B cell (primary cell): ENCODE data around the gene DZIP1L. TPM values are rescaled to one million over a fixed set of nuclear protein-coding genes. Genes with fewer than 3 reads are reported as not detected.

Experiments used
- ATAC-seq: fragments of 200-7000 bp; cut with Tn5 transposase; one replicate; pipeline ENCODE4 v1.10.0; 2021; ENCODE audit warnings: low read depth, mild to moderate bottlenecking, moderate number of reproducible peaks, moderate library complexity
- CTCF ChIA-PET: fragments of 350-600 bp; sonication (Branson Sonifier 250); formaldehyde crosslinking; loops from one replicate; lab custom pipeline; 2021; ENCODE audit warnings: antibody characterized with exemption, inconsistent platforms; lab: Charles Lee
- POLR2A ChIA-PET: fragments of 350-600 bp; sonication (Branson Sonifier 250); formaldehyde crosslinking; loops from one replicate; lab custom pipeline; 2021; ENCODE audit warnings: antibody characterized with exemption; lab: Charles Lee
- DNase-seq: peaks from one replicate; pipeline ENCODE4 v3.0.0; 2013
- H2AFZ ChIP-seq: 2 replicates; pipeline ENCODE4 v1.6.1; 2012; ENCODE audit warnings: mild to moderate bottlenecking, low read depth, low read length; ENCODE audit not compliant: insufficient read depth, poor library complexity, severe bottlenecking
- H3K27ac ChIP-seq, 2 donors: 1 replicate in 1 of 2; 2 replicates in 1 of 2; pipeline ENCODE4 v1.5.1; 2012 to 2013; ENCODE audit warnings: low read length in 2 of 2, mild to moderate bottlenecking in 2 of 2, moderate library complexity in 1 of 2
- H3K27me3 ChIP-seq, 4 experiments: fragments of 200-600 bp in 1 of 4; sonication (generic) in 1 of 4; replicated peaks in 1 of 4; 1 replicate in 2 of 4; 2 replicates in 2 of 4; pipeline versions ENCODE4 v1.6.1 to v1.7.0; 2013 to 2016; ENCODE audit warnings: low read length in 3 of 4, mild to moderate bottlenecking in 2 of 4, mixed read lengths in 1 of 4, moderate library complexity in 1 of 4; ENCODE audit not compliant: insufficient read depth in 4 of 4, control insufficient read depth in 3 of 4; ENCODE audit errors: control extremely low read depth in 1 of 4
- H3K36me3 ChIP-seq, 2 experiments: replicated peaks in 1 of 2; 1 replicate in 1 of 2; 2 replicates in 1 of 2; pipeline versions ENCODE4 v1.6.1 to v1.7.1; 2013; ENCODE audit warnings: low read length in 1 of 2; ENCODE audit not compliant: insufficient read depth in 2 of 2, control insufficient read depth in 1 of 2; ENCODE audit errors: control extremely low read depth in 1 of 2, extremely low read depth in 1 of 2
- H3K4me1 ChIP-seq, 2 donors: fragments of 200-600 bp in 1 of 2; sonication (generic) in 1 of 2; 1 replicate in 1 of 2; 2 replicates in 1 of 2; pipeline versions ENCODE4 v1.5.1 to v1.6.1; 2013 to 2017; ENCODE audit warnings: low read length in 2 of 2; ENCODE audit not compliant: control insufficient read depth in 2 of 2, insufficient read depth in 2 of 2
- H3K4me2 ChIP-seq: replicated peaks from 2 replicates; pipeline ENCODE3; 2012; ENCODE audit warnings: mild to moderate bottlenecking, low read depth, low read length; ENCODE audit not compliant: poor library complexity, severe bottlenecking
- H3K4me3 ChIP-seq, 5 experiments: fragments of 200-600 bp in 1 of 5; sonication (generic) in 1 of 5; 1 replicate in 3 of 5; 2 replicates in 2 of 5; pipeline versions ENCODE4 v1.5.1 to v1.7.0; 2011 to 2016; ENCODE audit warnings: low read length in 4 of 5, mild to moderate bottlenecking in 4 of 5, low read depth in 2 of 5, control low read depth in 1 of 5, moderate library complexity in 1 of 5; ENCODE audit not compliant: insufficient read depth in 1 of 5; ENCODE audit errors: control extremely low read depth in 1 of 5, extremely low read depth in 1 of 5
- H3K79me2 ChIP-seq: fragments of 200-600 bp; sonication (generic); one replicate; pipeline ENCODE4 v1.6.0; 2016; ENCODE audit warnings: low read length; ENCODE audit not compliant: control insufficient read depth, insufficient read depth
- H3K9ac ChIP-seq: fragments of 200-600 bp; sonication (generic); 2 replicates; pipeline ENCODE4 v1.6.1; 2017; ENCODE audit warnings: mild to moderate bottlenecking, low read length, moderate library complexity
- H3K9me3 ChIP-seq, 3 donors: one replicate each; pipeline versions ENCODE4 v1.6.1 to v1.7.1; 2013; ENCODE audit warnings: low read length in 2 of 3; ENCODE audit not compliant: control insufficient read depth in 2 of 3, insufficient read depth in 1 of 3; ENCODE audit errors: control extremely low read depth in 1 of 3
- H4K20me1 ChIP-seq: 2 replicates; pipeline ENCODE4 v1.6.0; 2012; ENCODE audit warnings: mild to moderate bottlenecking, low read length; ENCODE audit not compliant: insufficient read depth, control insufficient read depth, poor library complexity, severe bottlenecking
- H3K27ac Mint-ChIP-seq: one replicate; pipeline ENCODE4 v1.8.0; 2021; ENCODE audit warnings: mixed read lengths
- H3K27me3 Mint-ChIP-seq: one replicate; pipeline ENCODE4 v1.8.0; 2021; ENCODE audit warnings: mixed read lengths
- H3K4me1 Mint-ChIP-seq: one replicate; pipeline ENCODE4 v1.8.0; 2021; ENCODE audit warnings: mixed read lengths
- H3K4me3 Mint-ChIP-seq: one replicate; pipeline ENCODE4 v1.8.0; 2021; ENCODE audit warnings: mixed read lengths
- H3K9me3 Mint-ChIP-seq: one replicate; pipeline ENCODE4 v1.8.0; 2022; ENCODE audit warnings: mixed read lengths; ENCODE audit not compliant: insufficient read depth
- EZH2 ChIP-seq: IDR thresholded peaks from 2 replicates; pipeline ENCODE4 v1.6.1; 2012; ENCODE audit warnings: borderline replicate concordance, low read depth, mild to moderate bottlenecking, moderate library complexity, low read length; ENCODE audit not compliant: insufficient read depth, poor library complexity, severe bottlenecking
- WGBS: methylation state at CpG from one replicate; pipeline ENCODE4 v1.1.5; 2013; ENCODE audit warnings: missing lambda C conversion rate; ENCODE audit not compliant: insufficient coverage; 5-methylcytosine and 5-hydroxymethylcytosine counted together
- intact Hi-C: fragments of 100-400 bp; cut with micrococcal nuclease; formaldehyde crosslinking; loops from one replicate; pipeline ENCODE4 v1.10.0; 2022
- polyA plus RNA-seq: library from polyadenylated mRNA; depleted of rRNA; stranded (reverse); fragments of >200 nt; gene quantifications from 2 replicates; pipeline ENCODE4 v1.2.3, GENCODE V29; 2012
- total RNA-seq, 2 donors: library from RNA; stranded (reverse); fragments of 120-200 nt in 1 of 2; gene quantifications; 1 replicate in 1 of 2; 2 replicates in 1 of 2; pipeline versions ENCODE4 v1.2.3 to v1.2.4, GENCODE V29; 2013 to 2022
- TF ChIP-seq, protein P1 (sequence below): fragments of 200-600 bp; IDR thresholded peaks from one replicate; pipeline ENCODE4 v1.8.0; 2022; ENCODE audit warnings: antibody characterized with exemption, mild to moderate bottlenecking

Gene DZIP1L
- total and polyA plus RNA-seq, 2 donors (not counting 1 experiment from before 2014, with no cell fraction given), result not detected

DNA sequence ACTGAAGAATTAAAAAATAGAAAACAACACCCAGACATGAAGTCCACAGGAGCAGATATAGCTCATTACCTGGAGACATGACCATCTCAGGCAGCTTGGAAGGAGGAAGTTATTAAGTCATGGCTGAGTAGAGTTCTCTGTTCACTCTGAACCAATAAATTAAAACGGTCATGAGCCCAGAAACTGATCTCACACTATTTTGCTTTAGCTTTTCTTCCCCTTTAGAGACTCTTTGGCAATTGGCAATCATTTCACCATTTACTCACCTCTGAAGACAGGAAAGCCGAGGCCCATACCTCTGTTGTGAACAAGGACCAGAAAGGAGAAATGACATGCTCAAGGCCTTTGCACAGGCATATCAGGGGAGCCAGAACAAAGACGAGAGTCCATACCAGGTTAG lies 78.8 kb downstream of the DZIP1L start:
- peaks cover 0 to 7% (median 5%) of the 10 kb centered on the region in 4 experiments for H3K27me3 ChIP-seq
- no peaks in the 10 kb centered on the region for H3K4me1 Mint-ChIP-seq
- H3K4me1 ChIP-seq, result no peaks in the 10 kb centered on the region
- H3K9me3 Mint-ChIP-seq, result no peaks in the 10 kb centered on the region
- no peak overlapping the region for H3K27ac Mint-ChIP-seq
- no peak for TF ChIP-seq EZH2
- TF ChIP-seq, protein P1, sequence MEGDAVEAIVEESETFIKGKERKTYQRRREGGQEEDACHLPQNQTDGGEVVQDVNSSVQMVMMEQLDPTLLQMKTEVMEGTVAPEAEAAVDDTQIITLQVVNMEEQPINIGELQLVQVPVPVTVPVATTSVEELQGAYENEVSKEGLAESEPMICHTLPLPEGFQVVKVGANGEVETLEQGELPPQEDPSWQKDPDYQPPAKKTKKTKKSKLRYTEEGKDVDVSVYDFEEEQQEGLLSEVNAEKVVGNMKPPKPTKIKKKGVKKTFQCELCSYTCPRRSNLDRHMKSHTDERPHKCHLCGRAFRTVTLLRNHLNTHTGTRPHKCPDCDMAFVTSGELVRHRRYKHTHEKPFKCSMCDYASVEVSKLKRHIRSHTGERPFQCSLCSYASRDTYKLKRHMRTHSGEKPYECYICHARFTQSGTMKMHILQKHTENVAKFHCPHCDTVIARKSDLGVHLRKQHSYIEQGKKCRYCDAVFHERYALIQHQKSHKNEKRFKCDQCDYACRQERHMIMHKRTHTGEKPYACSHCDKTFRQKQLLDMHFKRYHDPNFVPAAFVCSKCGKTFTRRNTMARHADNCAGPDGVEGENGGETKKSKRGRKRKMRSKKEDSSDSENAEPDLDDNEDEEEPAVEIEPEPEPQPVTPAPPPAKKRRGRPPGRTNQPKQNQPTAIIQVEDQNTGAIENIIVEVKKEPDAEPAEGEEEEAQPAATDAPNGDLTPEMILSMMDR, result no peak
- ChIA-PET POLR2A (no interaction called here), CTCF (no interaction called here)
- intact Hi-C loops, result no loop called here
- 67% methylated on average over 1 of the region's 3 CpGs for whole genome bisulfite sequencing
- H4K20me1 ChIP-seq, result no peaks in the 10 kb centered on the region
- H3K27ac ChIP-seq, result no peak overlapping the region
- no peak overlapping the region for H2AFZ ChIP-seq
- no peak for ATAC-seq
- H3K9me3 ChIP-seq, result no peaks in the 10 kb centered on the region
- no peak overlapping the region for H3K4me3 Mint-ChIP-seq
- no peak for DNase-seq
- no peak overlapping the region for H3K4me2 ChIP-seq
- peaks cover 34% of the 10 kb centered on the region for H3K27me3 Mint-ChIP-seq
- H3K36me3 ChIP-seq, result no peaks in the 10 kb centered on the region
- no peak overlapping the region for H3K4me3 ChIP-seq
- H3K9ac ChIP-seq, result no peak overlapping the region
- no peaks in the 10 kb centered on the region for H3K79me2 ChIP-seq

DNA sequence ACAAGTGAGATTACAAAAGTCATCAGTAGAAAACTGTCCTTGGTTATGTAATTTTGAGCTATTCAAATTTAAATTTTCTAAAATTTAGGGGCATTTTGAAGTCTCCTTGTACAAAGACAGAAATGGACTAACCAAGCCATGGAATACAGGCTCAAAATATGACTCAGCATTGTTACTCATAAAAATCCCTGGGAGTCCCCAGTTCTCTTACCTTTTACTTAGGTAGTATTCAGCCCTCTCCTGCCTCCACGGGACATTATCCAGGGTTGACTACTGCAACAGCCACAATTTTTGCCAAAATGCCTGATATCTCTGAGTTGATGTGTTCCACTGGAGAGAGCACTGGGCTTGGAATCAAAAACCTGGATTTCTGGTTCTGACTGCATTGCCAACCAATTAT lies 80.5 kb downstream of the DZIP1L start:
- Histone ChIP-seq H3K36me3 (no peaks in the 10 kb centered on the region), H3K27ac (no peak overlapping the region), H3K79me2 (no peaks in the 10 kb centered on the region), H3K9ac (no peak overlapping the region), H3K9me3 (no peaks in the 10 kb centered on the region), H2AFZ (no peak overlapping the region), H3K27me3 (peaks cover 0 to 7% (median 5%) of the 10 kb centered on the region in 4 experiments), H3K4me2 (no peak overlapping the region), H4K20me1 (no peaks in the 10 kb centered on the region), H3K4me1 (no peaks in the 10 kb centered on the region), H3K4me3 (no peak overlapping the region)
- no peak for DNase-seq
- 83% methylated on average over 1 of the region's 1 CpG for WGBS
- H3K9me3 Mint-ChIP-seq, result no peaks in the 10 kb centered on the region
- H3K27me3 Mint-ChIP-seq, result peaks cover 26% of the 10 kb centered on the region
- CTCF ChIA-PET, result interaction anchor here (0.6 kb wide), 1 partner anchor 15 kb away, joined by 3 read pairs; no protein-coding TSS in a partner anchor
- ATAC-seq, result no peak
- no peak overlapping the region for H3K27ac Mint-ChIP-seq
- H3K4me1 Mint-ChIP-seq, result no peaks in the 10 kb centered on the region
- H3K4me3 Mint-ChIP-seq, result no peak overlapping the region
- intact Hi-C loops, result no loop called here
- TF ChIP-seq, protein P1, result no peak
- TF ChIP-seq EZH2, result no peak
- POLR2A ChIA-PET, result no interaction called here
